HG03565 (cell line): ENCODE measurements around the gene TSHZ2.

Experiments used
- ATAC-seq: cut with Tn5 transposase; IDR thresholded peaks from one replicate; pipeline ENCODE4 v1.9.1; 2021; ENCODE audit warnings: mild to moderate bottlenecking, moderate library complexity; ENCODE audit not compliant: unreplicated experiment

TSHZ2 gene, protein sequence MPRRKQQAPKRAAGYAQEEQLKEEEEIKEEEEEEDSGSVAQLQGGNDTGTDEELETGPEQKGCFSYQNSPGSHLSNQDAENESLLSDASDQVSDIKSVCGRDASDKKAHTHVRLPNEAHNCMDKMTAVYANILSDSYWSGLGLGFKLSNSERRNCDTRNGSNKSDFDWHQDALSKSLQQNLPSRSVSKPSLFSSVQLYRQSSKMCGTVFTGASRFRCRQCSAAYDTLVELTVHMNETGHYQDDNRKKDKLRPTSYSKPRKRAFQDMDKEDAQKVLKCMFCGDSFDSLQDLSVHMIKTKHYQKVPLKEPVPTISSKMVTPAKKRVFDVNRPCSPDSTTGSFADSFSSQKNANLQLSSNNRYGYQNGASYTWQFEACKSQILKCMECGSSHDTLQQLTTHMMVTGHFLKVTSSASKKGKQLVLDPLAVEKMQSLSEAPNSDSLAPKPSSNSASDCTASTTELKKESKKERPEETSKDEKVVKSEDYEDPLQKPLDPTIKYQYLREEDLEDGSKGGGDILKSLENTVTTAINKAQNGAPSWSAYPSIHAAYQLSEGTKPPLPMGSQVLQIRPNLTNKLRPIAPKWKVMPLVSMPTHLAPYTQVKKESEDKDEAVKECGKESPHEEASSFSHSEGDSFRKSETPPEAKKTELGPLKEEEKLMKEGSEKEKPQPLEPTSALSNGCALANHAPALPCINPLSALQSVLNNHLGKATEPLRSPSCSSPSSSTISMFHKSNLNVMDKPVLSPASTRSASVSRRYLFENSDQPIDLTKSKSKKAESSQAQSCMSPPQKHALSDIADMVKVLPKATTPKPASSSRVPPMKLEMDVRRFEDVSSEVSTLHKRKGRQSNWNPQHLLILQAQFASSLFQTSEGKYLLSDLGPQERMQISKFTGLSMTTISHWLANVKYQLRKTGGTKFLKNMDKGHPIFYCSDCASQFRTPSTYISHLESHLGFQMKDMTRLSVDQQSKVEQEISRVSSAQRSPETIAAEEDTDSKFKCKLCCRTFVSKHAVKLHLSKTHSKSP (N-terminal part only)

DNA sequence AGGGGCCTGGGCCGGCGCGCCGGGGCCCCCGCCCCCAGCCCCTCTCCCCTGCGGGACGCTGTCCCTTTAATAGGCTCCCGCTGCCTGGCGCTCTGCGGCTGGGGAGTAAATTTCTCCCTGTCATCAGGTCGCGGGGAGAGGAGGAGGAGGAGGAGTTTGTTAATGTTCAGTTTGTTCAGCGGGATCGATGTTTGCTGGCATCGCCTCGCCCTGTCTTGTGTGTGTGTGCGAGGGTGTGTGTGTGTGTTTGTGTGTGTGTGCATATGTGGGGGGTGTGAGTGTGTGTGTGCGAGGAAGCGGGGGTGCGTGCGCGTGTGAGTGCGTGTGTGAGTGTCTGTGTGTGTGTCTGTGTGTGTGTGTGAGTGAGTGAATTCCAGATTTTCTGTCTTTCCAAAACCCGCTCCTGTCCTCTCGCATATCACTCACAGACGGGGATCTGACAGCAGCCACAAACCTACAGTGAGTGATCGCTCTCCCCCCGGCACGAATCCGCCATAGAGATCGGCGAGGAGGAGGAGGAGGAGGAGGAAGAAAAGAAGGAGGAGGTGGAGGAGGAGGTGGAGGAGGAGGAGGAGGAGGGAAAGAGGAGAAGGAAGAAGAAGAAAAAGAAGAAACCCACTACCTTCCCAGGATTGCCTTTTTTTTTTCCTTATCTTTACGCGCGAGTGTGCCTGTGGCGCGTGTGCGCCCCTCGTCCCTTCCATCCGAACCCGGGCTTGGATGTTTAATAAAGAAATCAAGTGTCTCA is at the start of gene TSHZ2:
Gene TSHZ2 (plus strand): TSS at position 169 of the 748 bp plus-strand sequence. CDS start 936 bp downstream, outside the sequence.
- no peak for ATAC-seq

DNA sequence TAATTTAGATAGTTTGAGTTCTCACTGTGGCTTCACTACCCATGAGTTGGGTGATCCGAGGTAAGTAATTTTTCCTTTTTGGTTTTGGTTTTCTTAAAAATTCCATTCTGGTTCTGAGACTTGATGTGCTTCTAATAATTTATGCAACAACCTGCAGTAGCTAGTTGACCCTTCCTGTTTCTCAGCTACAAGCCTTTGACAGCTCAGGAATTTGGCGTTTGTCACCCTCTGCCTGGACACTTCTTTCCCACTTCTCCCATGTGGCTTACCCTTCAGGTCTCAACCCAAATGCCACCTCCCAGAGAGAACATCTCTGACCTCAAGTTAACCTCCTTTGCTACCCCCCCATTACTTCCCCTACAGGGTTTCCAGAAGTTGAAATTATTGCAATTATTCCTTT is 49.7 kb upstream of the TSHZ2 start:
- ATAC-seq: no peak

DNA sequence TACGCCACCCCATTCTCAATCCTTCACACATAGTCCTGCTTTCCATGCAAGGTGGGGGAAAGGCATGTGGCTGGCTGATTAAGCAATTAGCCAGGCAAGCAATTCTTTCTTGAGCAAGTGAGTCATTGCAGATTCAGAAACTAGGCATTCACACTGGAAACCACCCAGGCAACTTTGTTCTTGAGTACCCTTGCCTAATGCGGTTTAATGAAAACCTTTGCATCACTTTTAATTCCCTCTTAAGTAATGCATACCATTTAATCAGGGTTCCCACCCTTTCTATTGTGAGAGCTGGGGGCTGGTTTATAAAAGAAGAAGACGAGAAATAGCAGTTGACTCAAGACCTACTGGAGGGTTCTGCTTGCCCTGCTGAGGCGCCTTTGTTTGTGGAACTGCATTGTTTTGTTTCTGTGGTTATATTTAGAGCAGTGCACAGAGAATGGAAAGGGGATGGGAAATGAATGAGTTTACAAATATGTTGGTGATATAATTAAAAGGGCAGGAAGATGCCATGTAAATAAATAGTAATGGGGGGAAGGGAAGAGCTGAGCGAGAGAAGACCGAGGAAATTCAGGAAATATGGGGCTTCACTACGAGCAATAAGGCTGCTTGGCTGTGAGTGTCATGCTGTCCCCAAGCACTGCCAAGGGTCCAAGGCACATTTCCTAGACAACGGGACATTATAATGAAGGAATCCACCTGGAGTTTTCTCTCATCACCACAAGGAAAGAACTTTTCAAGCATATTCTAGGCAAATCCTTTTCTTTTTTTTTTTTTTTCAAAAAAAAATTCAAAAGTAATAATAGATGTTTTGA is 48.8 kb upstream of the TSHZ2 start:
- ATAC-seq: no peak

DNA sequence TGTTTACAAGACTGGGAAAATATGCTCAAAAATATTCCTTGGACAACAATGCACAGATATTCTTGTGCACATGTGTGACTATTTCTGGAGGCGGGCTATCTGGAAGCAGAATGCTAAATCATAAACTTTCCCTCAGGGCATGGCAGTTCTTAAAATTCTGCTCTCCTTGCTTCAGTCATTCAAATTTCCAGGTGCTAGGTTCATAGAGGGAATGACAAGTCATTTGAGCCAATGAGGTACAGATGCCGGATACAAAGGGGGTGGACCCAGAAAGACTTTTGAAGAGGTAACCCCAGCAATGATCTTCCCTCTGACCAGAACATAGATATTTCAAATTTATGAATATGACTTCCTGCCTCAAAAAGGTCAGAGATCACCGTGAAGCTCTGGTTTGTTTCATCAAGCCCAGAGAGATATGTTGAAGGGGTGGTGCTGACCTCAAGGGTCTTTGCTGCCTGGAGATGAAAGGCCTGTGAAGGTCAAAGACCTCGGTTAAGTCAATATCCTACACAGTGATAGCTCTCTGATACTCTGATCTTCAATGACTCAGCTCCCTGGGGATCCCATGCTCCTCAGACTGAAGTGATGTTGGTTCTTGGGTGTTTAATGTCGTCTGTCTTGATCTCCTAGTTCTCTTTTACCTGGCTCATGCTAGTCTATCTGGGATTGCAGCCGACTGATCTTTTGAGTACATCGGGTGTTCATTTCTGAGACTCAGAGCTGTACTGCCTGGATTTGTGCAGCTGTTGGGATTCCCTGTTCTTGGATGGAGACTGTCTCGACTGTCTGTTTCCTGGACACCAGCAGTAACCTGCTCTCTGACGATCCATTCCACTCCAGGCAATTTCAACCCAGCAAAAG is 47.5 kb upstream of the TSHZ2 start:
- ATAC-seq: no peak

DNA sequence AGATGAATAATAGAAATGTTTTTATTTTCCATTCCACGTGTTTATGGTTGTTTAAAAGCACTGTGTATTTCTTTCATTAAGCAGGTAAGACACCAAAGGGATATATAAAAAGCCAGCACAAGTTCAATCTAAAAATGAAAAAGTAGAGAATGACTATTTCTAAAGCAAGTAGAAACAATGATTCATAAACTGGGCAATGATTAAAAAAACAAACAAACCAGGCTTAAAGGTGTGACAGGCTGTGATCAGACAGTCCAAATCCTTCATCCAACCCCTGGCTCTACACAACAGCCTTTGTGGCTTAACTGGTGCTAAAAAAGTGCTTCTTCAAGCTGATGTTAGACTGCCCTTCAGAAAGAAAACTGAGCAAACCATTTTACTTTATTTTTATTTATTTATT is 45.7 kb upstream of the TSHZ2 start:
- ATAC-seq: no peak

DNA sequence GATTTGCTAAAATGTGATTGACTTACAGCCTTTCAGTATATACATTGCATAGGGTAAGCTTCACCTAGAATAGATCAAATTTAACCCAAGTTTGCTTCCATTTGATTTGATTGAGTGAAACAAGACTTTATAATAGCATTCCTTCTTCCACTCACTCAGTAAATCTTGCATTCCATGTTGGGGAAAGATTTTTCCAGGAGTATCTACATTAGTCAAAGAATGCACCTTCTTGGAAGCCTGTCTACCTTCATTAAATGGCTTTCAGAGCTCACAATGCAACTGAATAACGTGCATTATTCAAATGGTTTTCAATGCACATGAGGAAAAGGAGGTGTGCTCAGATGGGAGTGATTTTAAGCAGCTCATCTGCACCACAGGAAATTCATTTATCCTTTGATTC is 38.3 kb upstream of the TSHZ2 start:
- no peak for ATAC-seq

DNA sequence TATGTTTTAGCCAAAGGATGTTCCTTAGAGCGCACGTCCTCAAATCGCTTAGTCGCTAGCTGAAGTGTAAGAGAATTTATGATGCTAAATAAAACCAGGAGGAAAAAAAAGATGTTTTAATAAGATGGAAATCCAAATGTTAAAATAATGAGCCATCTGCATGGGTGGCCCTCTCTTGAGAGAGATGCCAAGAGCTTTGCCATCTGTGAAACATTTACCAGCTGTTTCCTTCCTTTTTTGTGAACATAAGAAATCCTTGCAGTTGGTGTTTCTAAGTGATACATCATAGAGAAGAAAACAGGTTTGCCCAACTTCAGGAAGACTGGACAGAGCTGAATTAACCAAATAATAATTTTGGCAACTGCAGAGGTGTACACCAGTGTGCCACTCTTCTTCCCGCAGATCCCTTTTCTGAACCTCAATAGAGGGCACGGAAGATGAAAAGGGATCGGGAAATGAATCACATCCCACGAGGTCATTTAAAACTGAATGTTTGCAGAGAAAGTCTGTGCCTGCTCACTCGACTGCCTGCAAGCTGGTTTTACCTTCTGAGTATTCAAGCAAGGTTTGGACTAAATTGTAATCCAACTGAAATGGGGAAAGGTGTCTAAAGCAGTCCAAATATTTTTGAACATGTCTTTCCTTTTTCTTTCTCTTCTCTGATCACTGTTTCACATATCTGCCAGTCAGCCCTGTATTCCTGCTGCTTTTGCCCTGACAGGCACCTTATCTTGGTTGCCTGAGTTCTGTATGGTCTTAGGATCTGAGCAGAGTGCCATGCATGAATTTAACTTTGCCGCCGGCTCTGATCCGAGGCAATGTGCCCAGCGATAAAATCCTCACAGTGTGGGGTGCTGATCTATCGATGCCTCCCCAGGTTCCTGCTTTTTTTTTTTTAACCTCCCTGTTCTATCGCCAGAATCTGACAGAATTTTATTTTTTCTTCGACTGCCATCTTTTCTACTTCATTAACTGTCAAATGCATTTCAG is 35.5 kb upstream of the TSHZ2 start:
- ATAC-seq: no peak

DNA sequence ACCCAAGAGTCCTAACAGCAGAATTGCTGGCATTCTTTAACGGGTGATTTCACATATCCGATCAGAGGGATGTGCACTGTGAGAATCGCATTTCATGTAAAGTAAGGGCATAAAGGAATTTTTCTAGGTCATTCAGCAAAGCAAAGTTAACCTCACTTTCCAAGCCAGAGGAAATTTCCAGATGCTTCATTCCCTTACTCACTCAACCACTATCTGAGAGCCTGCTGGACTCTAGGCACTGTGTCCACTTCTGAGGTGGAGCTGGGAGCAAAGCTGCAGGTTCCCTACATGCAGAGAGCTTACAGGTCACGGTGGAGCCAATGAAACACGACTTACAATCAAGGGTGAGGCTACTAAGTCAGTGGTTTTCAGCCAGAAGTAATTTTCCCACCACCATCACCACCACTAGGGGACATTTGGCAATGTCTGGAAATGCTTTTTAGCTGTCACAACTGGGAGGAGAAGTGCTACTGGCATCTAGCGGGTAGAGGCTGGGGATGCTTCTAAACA is 34.5 kb upstream of the TSHZ2 start:
- no peak for ATAC-seq

DNA sequence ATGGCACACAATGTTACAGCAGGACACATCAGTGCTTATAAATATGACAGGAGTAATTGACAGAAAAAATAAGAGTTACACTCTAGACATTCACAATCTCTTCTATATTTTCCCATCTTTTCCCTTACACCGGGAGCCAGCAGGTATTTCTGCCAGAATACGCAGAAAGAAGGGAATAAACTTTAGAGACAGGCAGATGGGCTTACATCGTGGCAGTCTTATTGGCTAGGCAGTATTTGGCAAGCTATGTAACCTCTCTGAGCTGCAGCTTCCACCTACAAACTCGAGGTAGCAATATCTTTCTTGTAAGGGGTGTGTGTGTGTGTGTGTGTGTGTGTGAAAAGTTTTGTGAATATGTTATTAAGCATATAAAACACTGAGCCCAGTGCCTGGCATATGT is 33.0 kb upstream of the TSHZ2 start:
- ATAC-seq: no peak

DNA sequence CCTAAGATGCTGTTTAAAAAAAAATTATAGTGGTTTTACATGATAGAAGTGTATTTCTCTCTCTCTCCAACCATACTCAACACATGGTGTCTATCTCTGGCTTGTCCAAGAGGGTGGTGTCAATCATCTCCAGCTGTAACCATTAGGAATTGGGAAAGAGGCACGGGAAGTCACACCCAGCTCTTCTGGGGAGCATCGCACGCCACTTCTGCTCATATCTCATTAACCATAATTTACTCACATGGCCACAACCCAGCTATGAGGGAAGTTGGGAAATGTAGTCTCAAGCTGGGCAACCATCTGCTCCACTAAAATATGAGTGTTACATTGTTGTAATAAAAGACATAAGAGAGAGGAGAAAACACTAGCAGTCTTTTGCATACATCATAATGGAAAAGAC is 30.4 kb upstream of the TSHZ2 start:
- ATAC-seq: no peak

DNA sequence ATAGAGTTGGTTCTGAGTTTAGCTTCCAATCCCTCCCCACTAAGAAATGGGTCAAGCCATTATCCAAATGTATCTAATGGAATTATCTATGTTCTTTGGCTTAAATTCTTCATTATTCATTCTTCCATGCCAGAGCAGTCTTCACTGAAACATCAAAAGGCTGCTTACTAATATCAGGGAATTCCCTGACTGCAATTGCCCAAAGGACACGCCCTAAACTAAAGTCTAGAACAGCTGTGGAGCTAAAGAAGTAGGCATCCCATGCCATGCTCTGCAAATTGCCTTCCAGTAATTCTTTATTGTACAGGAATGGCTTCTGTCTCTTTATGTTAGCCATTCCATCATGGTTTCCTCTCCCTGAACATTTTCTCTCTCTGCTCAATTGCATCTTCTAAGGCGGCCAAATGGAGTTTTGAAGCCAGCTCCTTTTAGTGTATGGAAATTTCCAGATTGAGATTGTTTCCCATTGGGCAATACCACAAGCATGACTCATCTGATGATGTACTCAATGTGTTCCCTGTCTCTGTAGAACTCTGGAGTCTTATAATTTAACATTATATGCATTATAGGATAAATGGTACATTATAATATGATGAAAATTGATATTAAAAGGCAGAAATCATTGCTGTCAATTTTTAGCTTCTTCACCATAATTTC is 28.8 kb upstream of the TSHZ2 start:
- no peak for ATAC-seq

DNA sequence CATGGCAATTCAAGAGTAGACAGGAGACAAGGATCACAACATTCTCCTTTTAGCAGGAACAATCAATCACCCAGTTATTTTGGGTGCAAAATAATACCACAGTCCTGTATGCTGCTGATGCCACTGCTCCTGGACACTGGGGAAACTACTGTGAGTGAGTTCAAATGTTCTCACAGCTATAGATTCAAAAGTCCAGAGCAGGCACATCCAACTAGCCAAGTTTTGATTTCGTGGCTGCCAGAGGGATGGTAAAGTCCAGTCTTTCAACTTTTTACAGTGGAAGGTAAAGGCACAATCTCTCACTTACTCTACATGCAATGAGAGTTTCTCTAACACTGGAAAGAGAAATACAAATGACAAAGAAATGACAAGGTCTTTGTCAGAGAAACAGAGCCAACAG is 26.9 kb upstream of the TSHZ2 start:
- ATAC-seq: no peak

DNA sequence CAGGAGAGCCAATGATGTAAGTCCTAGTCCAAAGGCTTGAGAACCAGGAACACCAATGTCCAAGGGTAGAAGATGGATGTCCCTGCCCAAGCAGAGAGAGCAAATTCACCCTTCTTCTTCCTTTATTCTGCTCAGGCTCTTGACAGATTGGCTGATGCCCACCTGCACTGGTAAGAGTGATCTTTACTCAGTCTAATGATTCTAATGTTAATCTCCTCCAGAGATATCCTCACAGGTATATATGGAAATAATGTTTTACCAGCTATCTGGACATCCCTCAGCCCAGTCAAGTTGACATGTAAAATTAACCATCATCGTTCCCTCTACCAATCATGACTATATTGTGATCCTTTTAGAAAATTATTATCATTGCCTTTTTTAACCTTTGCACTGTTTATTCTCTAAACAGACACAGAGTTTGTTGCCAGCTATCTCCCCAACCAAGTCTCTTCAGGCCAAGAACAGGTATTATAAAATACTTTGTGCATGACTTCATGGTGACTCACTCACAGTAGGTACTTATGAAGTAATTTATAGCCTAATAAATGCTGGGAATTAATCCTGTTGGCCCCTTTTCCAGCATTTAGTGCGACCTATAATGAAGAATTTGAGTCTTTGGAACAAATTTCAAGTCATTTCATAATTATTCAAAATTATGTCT is 26.2 kb upstream of the TSHZ2 start:
- ATAC-seq: no peak

DNA sequence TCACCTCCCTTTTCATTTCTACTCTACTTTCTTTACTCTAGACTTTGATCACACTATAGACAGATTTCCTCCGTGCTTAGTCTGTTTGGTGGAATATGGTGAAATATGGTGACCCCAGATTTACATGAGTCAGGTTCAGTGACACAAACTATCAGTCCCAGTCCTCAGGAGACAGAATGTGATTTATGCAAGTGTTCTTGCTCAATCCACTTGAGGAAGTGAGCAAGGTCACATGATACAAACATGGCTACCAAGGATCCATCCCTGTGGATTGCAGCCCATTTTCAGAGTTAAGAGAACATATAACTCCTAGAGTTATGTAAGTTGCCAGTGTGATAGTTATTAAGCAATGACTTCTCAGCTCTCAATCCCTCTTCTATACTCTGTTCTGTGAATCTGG is 23.7 kb upstream of the TSHZ2 start:
- ATAC-seq: no peak

DNA sequence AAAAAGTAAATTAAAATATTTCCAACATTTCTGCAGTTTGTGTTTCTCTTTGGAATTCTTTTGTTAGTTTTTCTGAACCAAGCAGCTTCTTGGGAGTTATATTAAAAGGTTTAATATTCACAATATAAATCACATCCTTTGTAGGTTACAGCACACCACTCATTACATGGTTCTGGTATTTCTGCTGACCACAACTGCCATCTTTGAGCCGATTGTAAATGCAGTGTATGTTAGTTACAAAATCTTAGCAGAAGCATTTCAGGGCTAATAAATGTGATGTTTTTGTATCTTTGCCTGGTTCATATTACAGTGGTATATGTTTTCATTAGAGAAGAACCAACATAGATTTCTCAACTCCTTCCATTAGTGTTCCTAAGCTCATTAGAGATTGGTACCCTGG is 19.1 kb upstream of the TSHZ2 start:
- no peak for ATAC-seq

DNA sequence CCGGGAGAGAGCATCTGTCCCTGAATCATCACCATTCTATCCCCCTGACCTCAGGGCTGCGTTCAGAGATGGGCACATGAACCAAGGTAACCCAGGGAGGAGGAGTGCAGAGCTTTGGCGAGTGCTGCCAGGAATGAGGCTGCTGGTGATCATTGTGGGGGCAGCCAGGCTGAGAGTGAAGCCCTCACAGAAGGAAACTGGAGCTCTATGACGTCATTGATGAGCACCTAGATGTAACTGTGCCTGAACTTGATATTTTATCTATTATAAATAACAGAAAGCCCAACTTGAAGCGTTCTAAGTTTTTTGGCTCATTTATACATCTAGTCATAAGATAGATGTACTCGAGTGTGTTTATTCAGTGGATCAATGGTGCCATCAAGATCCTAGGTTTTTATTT is 17.3 kb upstream of the TSHZ2 start:
- ATAC-seq: no peak

DNA sequence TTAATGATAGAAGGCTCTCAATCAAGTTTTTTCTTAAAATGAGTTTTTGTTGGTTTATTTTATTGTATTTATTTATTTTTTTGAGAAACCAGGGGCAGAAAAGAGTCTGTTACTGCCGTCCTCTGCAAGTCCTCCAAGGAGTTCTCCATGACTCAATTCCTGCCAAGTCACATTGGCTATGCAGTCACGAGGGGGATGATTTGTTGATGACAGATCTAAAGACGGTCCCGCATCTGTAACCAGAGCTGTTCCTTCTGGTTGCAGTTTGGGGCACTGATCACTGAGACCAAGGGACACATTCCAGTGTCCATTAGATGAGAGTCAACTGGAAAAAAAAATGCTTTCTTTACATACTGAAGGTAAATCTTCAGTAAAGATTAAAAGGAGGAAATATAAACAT is 13.9 kb upstream of the TSHZ2 start:
- no peak for ATAC-seq
